Heart left ventricle (tissue), 13 donors: ENCODE measurements around the gene CIAO3.

ENCODE experiments used
- POLR2A ChIP-seq, 2 donors: fragments of 450-650 bp; IDR thresholded peaks; one replicate each; pipeline ENCODE4 v1.6.1; 2017; ENCODE audit warnings: antibody characterized with exemption in 2 of 2, mild to moderate bottlenecking in 2 of 2, moderate library complexity in 2 of 2
- TF ChIP-seq, protein P1 (sequence below), 12 donors: fragments of 200-600 bp; sonication (generic) in 4 of 12; IDR thresholded peaks; one replicate each; pipeline versions ENCODE4 v1.5.0 to v1.8.0; 2018 to 2022; ENCODE audit warnings: antibody characterized with exemption in 12 of 12, mild to moderate bottlenecking in 5 of 12
- donor health status: ischemic (EF 13 %, LVEDD 7.1; RV severe dilation, severe dysfunction).
- donor health status: DM: no; HTN: yes; CAD: no.
- donor health status: DM: no; HTN: no; CAD: no.
- donor health status: ischemic (EF 25% LVEDD 6.9; RV normal size, moderate dysfunction).
- donor health status: ischemic (EF 25% LVEDD 5.7; RV mildly dilated, moderate dysfunction).
- donor health status: ischemic (EF 35%, LVEDD 5.7; RV mildly dilated, moderate dysfunction).
- donor health status: nonischemic (EF 11% LVEDD 7.7; RV severe dilation, severe dysfunction).
- donor health status: DM: yes; HTN: yes; CAD: no.
- donor health status: PGD.
- donor health status: ischemic (EF 29% LVEDD 5.4; RV normal size, mild dysfunction).
- donor health status: nonischemic (EF 23%, LVEDD 6.1; RV moderate dilation, normal function).

DNA sequence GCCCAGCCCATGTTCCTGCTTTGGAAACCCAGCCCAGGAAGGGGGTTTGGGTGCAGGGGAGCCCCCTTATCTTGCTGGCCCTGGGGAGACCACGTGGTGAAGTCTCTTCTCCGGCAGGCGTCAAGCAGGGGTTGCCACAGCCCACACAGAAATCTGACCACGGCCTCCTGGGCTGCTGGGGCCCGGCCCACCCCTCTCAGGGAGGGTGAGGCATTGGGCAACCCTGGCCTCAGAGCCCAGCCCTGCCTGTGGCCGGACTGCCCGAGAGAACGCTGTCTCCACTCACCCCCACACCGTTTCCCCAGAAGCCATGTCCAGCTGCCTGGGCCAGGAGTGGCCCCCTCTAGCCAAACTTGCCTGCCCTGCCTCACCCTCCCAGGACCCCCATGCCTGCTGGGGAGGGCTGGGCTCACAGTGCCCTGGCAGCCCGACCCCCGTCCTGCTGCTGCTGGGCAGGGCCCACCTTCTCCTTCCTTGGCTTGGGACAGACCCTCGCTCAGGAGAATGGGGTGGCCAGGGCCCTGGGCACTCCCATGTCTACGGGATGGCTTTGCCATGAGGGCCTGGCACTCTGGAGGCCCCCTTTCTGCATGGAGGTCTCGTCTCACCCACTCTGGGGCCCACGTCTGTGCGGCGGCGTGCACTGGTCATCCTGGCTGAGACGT lies 40.7 kb upstream of the CIAO3 start:
- TF ChIP-seq, protein P1, sequence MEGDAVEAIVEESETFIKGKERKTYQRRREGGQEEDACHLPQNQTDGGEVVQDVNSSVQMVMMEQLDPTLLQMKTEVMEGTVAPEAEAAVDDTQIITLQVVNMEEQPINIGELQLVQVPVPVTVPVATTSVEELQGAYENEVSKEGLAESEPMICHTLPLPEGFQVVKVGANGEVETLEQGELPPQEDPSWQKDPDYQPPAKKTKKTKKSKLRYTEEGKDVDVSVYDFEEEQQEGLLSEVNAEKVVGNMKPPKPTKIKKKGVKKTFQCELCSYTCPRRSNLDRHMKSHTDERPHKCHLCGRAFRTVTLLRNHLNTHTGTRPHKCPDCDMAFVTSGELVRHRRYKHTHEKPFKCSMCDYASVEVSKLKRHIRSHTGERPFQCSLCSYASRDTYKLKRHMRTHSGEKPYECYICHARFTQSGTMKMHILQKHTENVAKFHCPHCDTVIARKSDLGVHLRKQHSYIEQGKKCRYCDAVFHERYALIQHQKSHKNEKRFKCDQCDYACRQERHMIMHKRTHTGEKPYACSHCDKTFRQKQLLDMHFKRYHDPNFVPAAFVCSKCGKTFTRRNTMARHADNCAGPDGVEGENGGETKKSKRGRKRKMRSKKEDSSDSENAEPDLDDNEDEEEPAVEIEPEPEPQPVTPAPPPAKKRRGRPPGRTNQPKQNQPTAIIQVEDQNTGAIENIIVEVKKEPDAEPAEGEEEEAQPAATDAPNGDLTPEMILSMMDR (IDR thresholded peaks at IDR 0.05): no peak
- no peak for TF ChIP-seq POLR2A (IDR thresholded peaks at IDR 0.05)
